Tibial nerve (tissue), 4 donors: Measurements from ENCODE around the gene ZNF813. TPM values are rescaled to one million over a fixed set of nuclear protein-coding genes. Genes with fewer than 3 reads are reported as not detected.

Experiments used
- DNase-seq, 2 donors: peaks; one replicate each; pipeline ENCODE4 v3.0.0-alpha.2; 2019; ENCODE audit warnings: low spot score in 2 of 2
- H3K27ac ChIP-seq, 4 donors: fragments of 200-600 bp; sonication (generic) in 3 of 4; one replicate each; pipeline ENCODE4 v1.5.1; 2017 to 2019; ENCODE audit warnings: mild to moderate bottlenecking in 1 of 4
- H3K27me3 ChIP-seq, 2 donors: fragments of 200-600 bp; sonication (generic) in 1 of 2; one replicate each; pipeline versions ENCODE4 v1.5.1 to v1.6.0; 2017 to 2019
- H3K36me3 ChIP-seq, 3 donors: fragments of 200-600 bp; sonication (generic); one replicate each; pipeline ENCODE4 v1.5.1; 2018 to 2019
- H3K4me1 ChIP-seq, 4 donors: fragments of 200-600 bp; sonication (generic) in 3 of 4; one replicate each; pipeline ENCODE4 v1.5.1; 2017 to 2019
- H3K4me3 ChIP-seq, 4 donors: fragments of 200-600 bp; sonication (generic) in 3 of 4; one replicate each; pipeline ENCODE4 v1.5.1; 2017 to 2019; ENCODE audit warnings: mild to moderate bottlenecking in 1 of 4, moderate library complexity in 1 of 4
- H3K9me3 ChIP-seq, 4 donors: fragments of 200-600 bp; sonication (generic) in 3 of 4; one replicate each; pipeline ENCODE4 v1.5.1; 2017 to 2019
- EP300 ChIP-seq, 2 donors: sonication (generic); formaldehyde crosslinking; IDR thresholded peaks; one replicate each; pipeline ENCODE4 v1.6.1; 2017; ENCODE audit warnings: antibody characterized with exemption in 2 of 2, mild to moderate bottlenecking in 1 of 2
- POLR2A ChIP-seq, 2 donors: fragments of 450-650 bp; IDR thresholded peaks; one replicate each; pipeline ENCODE4 v1.6.1; 2017; ENCODE audit warnings: antibody characterized with exemption in 2 of 2, mild to moderate bottlenecking in 2 of 2, moderate library complexity in 2 of 2
- WGBS, 2 donors: methylation state at CpG; one replicate each; pipeline ENCODE4 v1.1.5; 2018; 5-methylcytosine and 5-hydroxymethylcytosine counted together
- total RNA-seq, 4 donors: library from RNA; depleted of rRNA; stranded (reverse); fragments of >200 nt; gene quantifications; one replicate each; pipeline ENCODE4 v1.1.0, GENCODE V29; 2016
- TF ChIP-seq, protein P1 (sequence below), 5 experiments: fragments of 200-600 bp in 3 of 5; fragments of 450-650 bp in 2 of 5; sonication (generic) in 3 of 5; IDR thresholded peaks; one replicate each; pipeline ENCODE4 v1.5.1; 2016 to 2019; ENCODE audit warnings: antibody characterized with exemption in 5 of 5, mild to moderate bottlenecking in 3 of 5, moderate library complexity in 2 of 5

Gene ZNF813
- total RNA-seq, 4 donors from 2014 or later, result 2.5 to 4.9 (median 3.8) TPM

- peaks cover 0 to 5% (median 0%) of the 10 kb centered on the region in 4 donors for H3K4me1 ChIP-seq
- H3K27ac ChIP-seq, result peak overlapping the region in 1 of 4 donors; percentile 94
- TF ChIP-seq, protein P1, sequence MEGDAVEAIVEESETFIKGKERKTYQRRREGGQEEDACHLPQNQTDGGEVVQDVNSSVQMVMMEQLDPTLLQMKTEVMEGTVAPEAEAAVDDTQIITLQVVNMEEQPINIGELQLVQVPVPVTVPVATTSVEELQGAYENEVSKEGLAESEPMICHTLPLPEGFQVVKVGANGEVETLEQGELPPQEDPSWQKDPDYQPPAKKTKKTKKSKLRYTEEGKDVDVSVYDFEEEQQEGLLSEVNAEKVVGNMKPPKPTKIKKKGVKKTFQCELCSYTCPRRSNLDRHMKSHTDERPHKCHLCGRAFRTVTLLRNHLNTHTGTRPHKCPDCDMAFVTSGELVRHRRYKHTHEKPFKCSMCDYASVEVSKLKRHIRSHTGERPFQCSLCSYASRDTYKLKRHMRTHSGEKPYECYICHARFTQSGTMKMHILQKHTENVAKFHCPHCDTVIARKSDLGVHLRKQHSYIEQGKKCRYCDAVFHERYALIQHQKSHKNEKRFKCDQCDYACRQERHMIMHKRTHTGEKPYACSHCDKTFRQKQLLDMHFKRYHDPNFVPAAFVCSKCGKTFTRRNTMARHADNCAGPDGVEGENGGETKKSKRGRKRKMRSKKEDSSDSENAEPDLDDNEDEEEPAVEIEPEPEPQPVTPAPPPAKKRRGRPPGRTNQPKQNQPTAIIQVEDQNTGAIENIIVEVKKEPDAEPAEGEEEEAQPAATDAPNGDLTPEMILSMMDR (IDR thresholded peaks at IDR 0.05), result no peak
- no peak for TF ChIP-seq POLR2A (IDR thresholded peaks at IDR 0.05)
- no peak for TF ChIP-seq EP300 (IDR thresholded peaks at IDR 0.05)
- H3K9me3 ChIP-seq, result no peaks in the 10 kb centered on the region
- no peak overlapping the region for H3K4me3 ChIP-seq
- DNase-seq, result no peak
- no peaks in the 10 kb centered on the region for H3K27me3 ChIP-seq
- 72 to 95% methylated on average over 4 of the region's 4 CpGs for WGBS, 2 donors
- H3K36me3 ChIP-seq, result peaks cover 0 to 12% (median 0%) of the 10 kb centered on the region in 3 donors
These were observed 72.6 kb downstream of the ZNF813 start for GRCh38 chr19:53540091-53540490.

GRCh38 chr19:53541971-53542370 lies 74.4 kb downstream of the ZNF813 start:
- no peak for DNase-seq
- no peak overlapping the region for H3K4me3 ChIP-seq
- no peak for TF ChIP-seq POLR2A (IDR thresholded peaks at IDR 0.05)
- TF ChIP-seq, protein P1 (IDR thresholded peaks at IDR 0.05), result no peak
- TF ChIP-seq EP300 (IDR thresholded peaks at IDR 0.05), result no peak
- WGBS, 2 donors, result 91 to 93% methylated on average over 1 of the region's 1 CpG
- no peaks in the 10 kb centered on the region for H3K9me3 ChIP-seq
- no peaks in the 10 kb centered on the region for H3K27me3 ChIP-seq
- H3K27ac ChIP-seq, result peak overlapping the region in 1 of 4 donors; percentile 15
- H3K36me3 ChIP-seq, result peaks cover 0 to 19% (median 0%) of the 10 kb centered on the region in 3 donors
- H3K4me1 ChIP-seq, result peaks cover 0 to 5% (median 0%) of the 10 kb centered on the region in 4 donors

- H3K27me3 ChIP-seq, result no peaks in the 10 kb centered on the region
- peaks cover 0 to 19% (median 0%) of the 10 kb centered on the region in 3 donors for H3K36me3 ChIP-seq
- no peak for DNase-seq
- peak overlapping the region in 1 of 4 donors; percentile 58 for H3K27ac ChIP-seq
- no peaks in the 10 kb centered on the region for H3K9me3 ChIP-seq
- TF ChIP-seq POLR2A (IDR thresholded peaks at IDR 0.05) (no peak), EP300 (IDR thresholded peaks at IDR 0.05) (peak in 1 of 2 donors; percentile 18)
- TF ChIP-seq, protein P1 (IDR thresholded peaks at IDR 0.05), result no peak
- no peak overlapping the region for H3K4me3 ChIP-seq
- peaks cover 0 to 6% (median 0%) of the 10 kb centered on the region in 4 donors for H3K4me1 ChIP-seq
- WGBS, 2 donors, result 76 to 78% methylated on average over 22 to 25 of the region's 25 CpGs
These were observed 77.9 kb downstream of the ZNF813 start for GRCh38 chr19:53545271-53546065.

Other genes starting within 250 kb of the ZNF813 start
- gene ZNF677, start 212.9 kb upstream of the ZNF813 start, total RNA-seq, result 10 to 100 TPM; 15.1 to 28.2 (median 20.3) TPM
- not detected for gene VN1R2, start 209.4 kb upstream of the ZNF813 start, total RNA-seq
- gene VN1R4, start 200.0 kb upstream of the ZNF813 start, total RNA-seq, result not detected
- 10 to 100 TPM in 1 of 4 donors, 1 to 10 TPM in 3; 5.7 to 11.1 (median 7.6) TPM for gene ZNF845, start 134.0 kb upstream of the ZNF813 start, total RNA-seq
- 1 to 10 TPM; 4.2 to 9.6 (median 7.3) TPM for gene ZNF525, start 102.0 kb upstream of the ZNF813 start, total RNA-seq
- gene ZNF765, start 72.6 kb upstream of the ZNF813 start, total RNA-seq, result 10 to 100 TPM in 3 of 4 donors, 1 to 10 TPM in 1; 7.2 to 16.5 (median 10.1) TPM
- gene ZNF761, start 35.7 kb upstream of the ZNF813 start, total RNA-seq, result 10 to 100 TPM in 2 of 4 donors, 1 to 10 TPM in 2; 9.2 to 15.3 (median 10.5) TPM
- gene ZNF331, start 70.4 kb downstream of the ZNF813 start, total RNA-seq, result 10 to 100 TPM; 27.3 to 46.8 (median 32.9) TPM
- not detected for gene DPRX, start 164.3 kb downstream of the ZNF813 start, total RNA-seq